SJSA1 (cell line): ENCODE measurements around the gene PSMC1. TPM values are rescaled to one million over a fixed set of nuclear protein-coding genes. Genes with fewer than 3 reads are reported as not detected.

Experiments used
- total RNA-seq: library from RNA; depleted of rRNA; stranded (reverse); fragments of >200 nt; shearing (Covaris generic); gene quantifications from 2 replicates; pipeline ENCODE4 v1.2.3, GENCODE V29; 2014; rRNA removed

The PSMC1 gene
- total RNA-seq, 1 experiment from 2014 or later = 401 TPM

Other genes with a start within 250 kb of the PSMC1 start
- gene KCNK13, start 194.6 kb upstream of the PSMC1 start, total RNA-seq = 0.05 TPM in 1 of 2 replicates, not detected in the other
- 8.6 and 9.1 TPM in 2 replicates for gene NRDE2, start 75.4 kb downstream of the PSMC1 start, total RNA-seq
- 392 and 466 TPM in 2 replicates for gene CALM1, start 140.5 kb downstream of the PSMC1 start, total RNA-seq